22Rv1 (cell line): ENCODE data around the gene ZNF22.

Source experiments
- H3K27ac ChIP-seq: fragments of 450-650 bp; 2 replicates; pipeline ENCODE4 v1.5.1; 2017
- CTCF ChIP-seq: fragments of 450-650 bp; IDR thresholded peaks from 2 replicates; pipeline ENCODE4 v1.5.1; 2017; ENCODE audit warnings: mild to moderate bottlenecking
- ZFX ChIP-seq: fragments of 450-650 bp; IDR thresholded peaks from 2 replicates; pipeline ENCODE4 v1.6.1; 2017; ENCODE audit warnings: antibody characterized with exemption, borderline replicate concordance

ZNF22 gene

DNA sequence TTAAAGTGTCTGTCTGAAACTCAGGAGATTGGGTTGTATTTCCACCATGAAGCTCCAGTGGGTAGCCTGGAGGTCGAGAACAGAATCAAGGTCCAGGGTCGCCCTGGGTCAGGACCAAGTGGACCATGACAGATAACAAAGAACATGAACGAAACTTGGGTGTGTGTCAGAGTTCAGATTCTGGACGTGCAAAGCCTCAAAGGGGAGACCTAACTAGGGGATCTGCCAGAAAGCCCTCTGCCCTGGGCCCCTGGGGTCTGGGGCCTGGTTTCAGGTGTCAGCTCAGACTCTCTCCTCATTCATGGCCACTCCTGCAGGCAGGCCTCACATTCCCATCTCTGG is 39.5 kb upstream of the ZNF22 start:
- TF ChIP-seq CTCF (no peak), ZFX (no peak)
- no peak overlapping the region for H3K27ac ChIP-seq

- TF ChIP-seq CTCF = no peak
- TF ChIP-seq ZFX = no peak
- H3K27ac ChIP-seq = no peak overlapping the region
Measured at GRCh38 chr10:44961931-44962750, 38.6 kb upstream of the ZNF22 start.

- no peak for TF ChIP-seq ZFX
- peak; percentile 23 for TF ChIP-seq CTCF
- no peak overlapping the region for H3K27ac ChIP-seq
Measured at GRCh38 chr10:44962870-44963738, 37.6 kb upstream of the ZNF22 start.

DNA sequence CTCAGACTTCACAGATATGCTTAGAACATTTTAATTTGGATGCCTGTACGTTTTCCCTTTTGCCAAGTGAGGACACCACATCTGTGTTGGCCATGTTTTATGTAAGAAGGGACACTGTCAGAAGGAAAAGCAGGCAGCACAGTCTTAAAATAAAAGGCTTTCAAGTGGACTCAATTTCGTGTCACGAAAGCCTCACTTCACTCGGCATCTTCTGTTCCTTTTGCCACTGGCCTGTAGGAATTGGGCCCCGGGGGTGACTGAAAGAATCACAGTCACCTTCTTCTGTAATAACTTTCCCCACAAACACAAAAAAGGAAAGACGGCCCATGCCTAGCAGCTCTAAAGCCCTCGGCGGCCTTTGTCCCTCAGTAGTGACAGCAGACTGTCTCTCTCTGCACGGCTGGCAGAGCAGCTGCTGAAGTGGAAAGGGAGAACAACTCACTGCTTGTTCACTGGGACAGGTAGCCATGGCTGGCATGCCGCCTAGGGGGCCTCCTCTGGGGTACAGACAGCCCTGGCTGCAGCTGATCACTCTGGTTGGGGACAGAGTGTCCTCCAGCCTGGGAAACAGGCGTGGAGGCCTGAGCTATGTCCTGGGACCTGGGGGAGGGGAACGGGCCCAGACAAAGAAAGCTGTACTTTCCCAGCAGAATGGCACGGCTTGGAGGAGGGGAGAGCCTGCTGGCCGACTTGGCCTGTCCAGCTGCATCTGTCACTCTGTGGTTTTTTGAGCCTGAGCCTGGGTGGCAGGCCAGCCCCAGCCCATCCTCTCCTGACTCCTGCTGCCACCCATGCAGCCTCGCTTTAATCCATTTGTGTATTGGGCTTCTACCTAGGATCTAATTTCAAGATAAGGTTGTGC is 36.7 kb upstream of the ZNF22 start:
- H3K27ac ChIP-seq = no peak overlapping the region

DNA sequence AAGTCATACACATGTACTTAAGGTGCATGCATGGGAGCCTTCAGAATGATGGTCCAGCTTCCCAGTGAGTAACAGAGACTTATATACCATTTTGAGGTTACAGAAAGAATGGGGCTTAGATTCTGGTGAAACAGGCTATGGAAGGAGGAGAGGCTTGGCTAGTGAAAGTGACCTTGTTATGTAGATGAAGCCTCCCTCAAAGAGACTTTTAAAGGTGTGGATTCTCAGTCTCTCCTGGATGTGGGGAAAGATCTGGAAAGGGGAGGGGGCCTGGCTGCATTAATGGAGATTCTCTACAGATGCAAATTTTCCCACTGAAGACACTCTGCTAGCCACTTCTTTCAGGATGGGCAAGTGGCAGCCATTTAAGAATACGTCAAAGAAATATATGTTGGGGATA is 35.6 kb upstream of the ZNF22 start:
- no peak for TF ChIP-seq ZFX
- TF ChIP-seq CTCF = no peak
- no peak overlapping the region for H3K27ac ChIP-seq

More for the DNA sequence above, 36.7 kb upstream of the ZNF22 start:
- no peak for TF ChIP-seq CTCF
- no peak for TF ChIP-seq ZFX

GRCh38 chr10:44965651-44966097 is 35.0 kb upstream of the ZNF22 start:
- no peak for TF ChIP-seq ZFX
- TF ChIP-seq CTCF = no peak
- H3K27ac ChIP-seq = no peak overlapping the region
